HepG2 (cell line): ENCODE results near the gene ANKRD65. TPM values are rescaled to one million over a fixed set of nuclear protein-coding genes. Genes with fewer than 3 reads are reported as not detected.

Experiments used
- ATAD3A ChIP-seq: sonication (generic); formaldehyde crosslinking; IDR thresholded peaks from 2 replicates; pipeline ENCODE4 v1.4.0; 2020; ENCODE audit warnings: missing genetic modification reagents
- DMAP1 ChIP-seq: IDR thresholded peaks from 2 replicates; pipeline ENCODE4 v1.6.1; 2016
- ERF ChIP-seq: IDR thresholded peaks from 2 replicates; pipeline ENCODE4 v1.6.1; 2018; ENCODE audit warnings: missing biosample characterization, missing genetic modification reagents
- HOXA9 ChIP-seq: sonication (generic); formaldehyde crosslinking; IDR thresholded peaks from 2 replicates; pipeline ENCODE4 v1.8.1; 2022; ENCODE audit warnings: missing genetic modification reagents, mild to moderate bottlenecking, moderate library complexity, borderline replicate concordance
- KDM3A ChIP-seq: IDR thresholded peaks from 2 replicates; pipeline ENCODE4 v1.6.1; 2018; ENCODE audit warnings: low read depth, missing compliant biosample characterization
- KIAA2018 ChIP-seq: sonication (generic); formaldehyde crosslinking; IDR thresholded peaks from 2 replicates; pipeline ENCODE4 v1.5.0; 2020; ENCODE audit warnings: mild to moderate bottlenecking, missing genetic modification reagents, borderline replicate concordance
- KLF11 ChIP-seq: IDR thresholded peaks from 2 replicates; pipeline ENCODE4 v1.6.1; 2016; ENCODE audit warnings: missing compliant biosample characterization
- MED13 ChIP-seq: sonication (generic); formaldehyde crosslinking; IDR thresholded peaks from 2 replicates; pipeline ENCODE4 v1.5.0; 2020; ENCODE audit warnings: missing genetic modification reagents
- TOE1 ChIP-seq: sonication (generic); formaldehyde crosslinking; IDR thresholded peaks from 2 replicates; pipeline ENCODE4 v1.4.0; 2020; ENCODE audit warnings: mild to moderate bottlenecking, missing genetic modification reagents
- ZBTB21 ChIP-seq: sonication (generic); formaldehyde crosslinking; IDR thresholded peaks from 2 replicates; pipeline ENCODE4 v1.4.0; 2020; ENCODE audit warnings: missing genetic modification reagents
- ZBTB7A ChIP-seq: sonication (generic); formaldehyde crosslinking; IDR thresholded peaks from 2 replicates; pipeline ENCODE4 v1.8.0; 2022; ENCODE audit warnings: mild to moderate bottlenecking, missing genetic modification reagents
- ZFP36 ChIP-seq: fragments of 150-350 bp; IDR thresholded peaks from 2 replicates; pipeline ENCODE4 v1.6.1; 2018; ENCODE audit warnings: borderline replicate concordance, low read length, low read depth; ENCODE audit not compliant: partially characterized antibody
- ZNF367 ChIP-seq: sonication (generic); formaldehyde crosslinking; IDR thresholded peaks from 2 replicates; pipeline ENCODE4 v1.4.0; 2020; ENCODE audit warnings: missing genetic modification reagents, borderline replicate concordance
- ZNF607 ChIP-seq: sonication (generic); formaldehyde crosslinking; IDR thresholded peaks from 2 replicates; pipeline ENCODE4 v1.5.1; 2020; ENCODE audit warnings: missing genetic modification reagents, mild to moderate bottlenecking, borderline replicate concordance
- ZNF781 ChIP-seq: sonication (generic); formaldehyde crosslinking; IDR thresholded peaks from 2 replicates; pipeline ENCODE4 v1.5.1; 2020; ENCODE audit warnings: borderline replicate concordance, mild to moderate bottlenecking, missing genetic modification reagents; ENCODE audit errors: not compliant biosample characterization
- polyA plus RNA-seq, 8 experiments: library from polyadenylated mRNA; depleted of rRNA in 3 of 8; stranded (reverse) in 7 of 8; unstranded in 1 of 8; fragments of >200 nt; fragmentation: Illumina TruSeq in 4 of 8; extraction: Trizol in 4 of 8; gene quantifications; 2 replicates each; pipeline versions ENCODE4 v1.2.1 to v1.2.3, GENCODE V29; 2011 to 2016; ENCODE audit warnings: low read depth in 4 of 8, missing spikeins in 1 of 8, mixed read lengths in 1 of 8; ENCODE audit not compliant: insufficient read depth in 1 of 8
- total RNA-seq, 5 experiments: library from RNA; depleted of rRNA; stranded (reverse); fragments of >200 nt; fragmentation: Illumina TruSeq; extraction: Trizol; gene quantifications; 2 replicates each; pipeline ENCODE4 v1.2.3, GENCODE V29; 2016; ENCODE audit warnings: low read depth in 1 of 5
- TF ChIP-seq, protein P1 (sequence below): sonication (generic); formaldehyde crosslinking; IDR thresholded peaks from 2 replicates; pipeline ENCODE4 v1.4.0; 2020; ENCODE audit warnings: missing genetic modification reagents, mild to moderate bottlenecking, borderline replicate concordance
- TF ChIP-seq, protein P2 (sequence below): IDR thresholded peaks from 2 replicates; pipeline ENCODE4 v1.6.1; 2016; ENCODE audit warnings: low read depth

Gene ANKRD65
- total and polyA plus RNA-seq, 2 of the 13 experiments (the other 11 are each of a cell fraction or from before 2014, with no cell fraction given), result 12.1 to 30.1 TPM

DNA sequence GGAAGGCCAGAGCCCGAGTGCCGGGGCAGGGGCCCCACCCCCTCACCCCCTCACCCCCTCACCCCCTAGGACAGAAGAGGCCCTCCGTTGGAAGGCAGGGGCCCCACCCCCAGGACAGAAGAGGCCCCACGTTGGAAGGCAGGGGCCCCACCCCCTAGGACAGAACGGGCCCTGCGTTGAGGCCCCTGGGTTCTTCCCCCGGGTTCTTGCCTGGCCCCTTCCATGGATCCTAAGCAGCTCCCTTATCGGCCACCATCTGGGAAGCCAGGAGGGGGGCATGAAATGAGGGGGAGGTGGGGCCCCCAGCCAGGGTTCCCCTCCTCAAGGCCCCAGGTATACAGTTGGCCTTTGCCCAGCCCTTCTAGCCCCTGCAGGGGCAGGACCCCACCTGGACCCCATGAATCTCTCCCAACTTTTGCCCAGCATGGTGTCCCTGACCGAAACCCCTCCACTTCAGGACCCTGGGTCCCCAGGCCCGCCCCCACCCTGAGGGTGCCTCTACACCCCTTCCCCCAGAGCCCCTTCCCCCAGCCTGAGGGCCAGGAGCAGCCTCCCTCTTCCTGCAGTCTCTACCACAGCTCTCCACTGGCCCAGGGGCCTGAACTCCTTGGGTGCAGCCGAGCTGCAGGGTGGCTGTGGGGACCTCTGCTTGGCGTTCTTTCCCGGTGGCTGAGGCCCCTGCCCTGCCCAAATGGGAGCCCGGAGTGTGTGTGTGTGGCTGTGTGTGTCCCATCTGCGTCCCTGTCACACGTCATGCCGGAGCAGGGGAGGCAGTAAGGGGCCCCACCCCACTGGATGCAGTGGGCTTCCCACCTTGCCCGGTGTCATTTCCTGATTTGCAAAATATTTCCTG is 10.1 kb upstream of the ANKRD65 start (continued):
- TF ChIP-seq ZBTB21 (no peak), DMAP1 (CRISPR knock-in tag) (no peak), ZNF781 (CRISPR knock-in tag) (peak; percentile 22), HOXA9 (CRISPR knock-in tag) (no peak; the same call in 1 of the 2 replicates), KLF11 (no peak), KIAA2018 (CRISPR knock-in tag) (no peak), ZBTB7A (CRISPR knock-in tag) (no peak), ATAD3A (CRISPR knock-in tag) (no peak), ZFP36 (no peak), ZNF367 (CRISPR knock-in tag) (no peak), ERF (CRISPR knock-in tag) (no peak), TOE1 (CRISPR knock-in tag) (no peak), KDM3A (CRISPR knock-in tag) (no peak), MED13 (no peak), ZNF607 (CRISPR knock-in tag) (no peak)
- TF ChIP-seq, protein P1, sequence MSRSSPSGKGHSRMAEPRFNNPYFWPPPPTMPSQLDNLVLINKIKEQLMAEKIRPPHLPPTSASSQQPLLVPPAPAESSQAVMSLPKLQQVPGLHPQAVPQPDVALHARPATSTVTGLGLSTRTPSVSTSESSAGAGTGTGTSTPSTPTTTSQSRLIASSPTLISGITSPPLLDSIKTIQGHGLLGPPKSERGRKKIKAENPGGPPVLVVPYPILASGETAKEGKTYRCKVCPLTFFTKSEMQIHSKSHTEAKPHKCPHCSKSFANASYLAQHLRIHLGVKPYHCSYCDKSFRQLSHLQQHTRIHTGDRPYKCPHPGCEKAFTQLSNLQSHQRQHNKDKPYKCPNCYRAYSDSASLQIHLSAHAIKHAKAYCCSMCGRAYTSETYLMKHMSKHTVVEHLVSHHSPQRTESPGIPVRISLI (CRISPR knock-in tag), result no peak
- TF ChIP-seq, protein P2, sequence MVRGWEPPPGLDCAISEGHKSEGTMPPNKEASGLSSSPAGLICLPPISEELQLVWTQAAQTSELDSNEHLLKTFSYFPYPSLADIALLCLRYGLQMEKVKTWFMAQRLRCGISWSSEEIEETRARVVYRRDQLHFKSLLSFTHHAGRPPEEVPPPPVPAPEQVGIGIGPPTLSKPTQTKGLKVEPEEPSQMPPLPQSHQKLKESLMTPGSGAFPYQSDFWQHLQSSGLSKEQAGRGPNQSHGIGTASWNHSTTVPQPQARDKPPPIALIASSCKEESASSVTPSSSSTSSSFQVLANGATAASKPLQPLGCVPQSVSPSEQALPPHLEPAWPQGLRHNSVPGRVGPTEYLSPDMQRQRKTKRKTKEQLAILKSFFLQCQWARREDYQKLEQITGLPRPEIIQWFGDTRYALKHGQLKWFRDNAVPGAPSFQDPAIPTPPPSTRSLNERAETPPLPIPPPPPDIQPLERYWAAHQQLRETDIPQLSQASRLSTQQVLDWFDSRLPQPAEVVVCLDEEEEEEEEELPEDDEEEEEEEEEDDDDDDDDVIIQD (CRISPR knock-in tag), result 0 out of 2 replicates have a peak, but pooled peaks have one; percentile 7
